CD4-positive, alpha-beta T cell treated with Interleukin-12 subunit alpha and Interleukin-12 subunit beta, for 1 hour (primary cell): ENCODE results near the gene KRT15.

Experiments used
- DNase-seq: peaks from one replicate; pipeline ENCODE4 v3.0.0-alpha.2; 2020

Gene KRT15

GRCh38 chr17:41476866-41477815 lies 41.5 kb downstream of the KRT15 start:
- no peak for DNase-seq

GRCh38 chr17:41475421-41475820 lies 43.3 kb downstream of the KRT15 start:
- no peak for DNase-seq

GRCh38 chr17:41474863-41475262 lies 43.8 kb downstream of the KRT15 start:
- no peak for DNase-seq

GRCh38 chr17:41468346-41468745 lies 50.3 kb downstream of the KRT15 start:
- DNase-seq, result no peak

GRCh38 chr17:41467561-41467960 lies 51.1 kb downstream of the KRT15 start:
- DNase-seq, result no peak

GRCh38 chr17:41466988-41467387 lies 51.7 kb downstream of the KRT15 start, which contains the start of gene KRT32:
Gene KRT32 (minus strand): TSS chr17:41467386. CDS start chr17:41467325, 61 bp downstream.
- DNase-seq, result no peak

- no peak for DNase-seq
Observed at GRCh38 chr17:41464682-41465081, 54.0 kb downstream of the KRT15 start.

- DNase-seq, result no peak
Observed at GRCh38 chr17:41464173-41464572, 54.5 kb downstream of the KRT15 start.

- DNase-seq, result no peak
Observed at GRCh38 chr17:41463746-41464145, 54.9 kb downstream of the KRT15 start.
